HCT116 (cell line): ENCODE measurements around the gene KCTD4.

ENCODE experiments used
- ATF3 ChIP-seq: IDR thresholded peaks from 2 replicates; pipeline ENCODE4 v1.6.1; 2012
- EGR1 ChIP-seq: IDR thresholded peaks from 2 replicates; pipeline ENCODE4 v1.6.1; 2012; ENCODE audit warnings: low read depth
- EZH2 ChIP-seq: fragments of 200-600 bp; sonication (generic); IDR thresholded peaks from 2 replicates; pipeline ENCODE4 v1.6.1; 2017; ENCODE audit warnings: antibody characterized with exemption, mixed run types
- FOSL1 ChIP-seq: IDR thresholded peaks from 2 replicates; pipeline ENCODE4 v1.6.1; 2012; ENCODE audit warnings: low read depth
- MAX ChIP-seq: IDR thresholded peaks from 2 replicates; pipeline ENCODE4 v1.6.1; 2012
- POLR2A ChIP-seq: IDR thresholded peaks from 2 replicates; pipeline ENCODE4 v1.7.0; 2011; ENCODE audit warnings: borderline replicate concordance; ENCODE audit not compliant: insufficient read depth, insufficient read length; ENCODE audit errors: extremely low read depth
- RAD21 ChIP-seq: IDR thresholded peaks from 2 replicates; pipeline ENCODE4 v1.6.1; 2012; ENCODE audit warnings: low read depth, mild to moderate bottlenecking
- ZBTB33 ChIP-seq: IDR thresholded peaks from 2 replicates; pipeline ENCODE4 v1.6.1; 2011; ENCODE audit warnings: mild to moderate bottlenecking, low read length, moderate library complexity; ENCODE audit not compliant: insufficient replicate concordance; ENCODE audit errors: extremely low read depth
- ZFX ChIP-seq: fragments of 450-650 bp; IDR thresholded peaks from 2 replicates; pipeline ENCODE4 v1.6.1; 2017
- TF ChIP-seq, protein P1 (sequence below), 3 experiments: fragments of 200-600 bp in 1 of 3; sonication (generic) in 1 of 3; IDR thresholded peaks in 2 of 3; conservative IDR thresholded peaks in 1 of 3; 2 replicates each; pipeline ENCODE4 v1.5.1; 2012 to 2017; ENCODE audit warnings: low read depth in 2 of 3, low read length in 2 of 3, antibody characterized with exemption in 1 of 3, borderline replicate concordance in 1 of 3, control low read depth in 1 of 3, mild to moderate bottlenecking in 1 of 3, mixed read lengths in 1 of 3, mixed run types in 1 of 3, moderate library complexity in 1 of 3; ENCODE audit not compliant: insufficient read depth in 1 of 3

GRCh38 chr13:45225370-45225769 lies 24.5 kb upstream of the KCTD4 start:
- no peak for TF ChIP-seq ZBTB33
- TF ChIP-seq, protein P1, sequence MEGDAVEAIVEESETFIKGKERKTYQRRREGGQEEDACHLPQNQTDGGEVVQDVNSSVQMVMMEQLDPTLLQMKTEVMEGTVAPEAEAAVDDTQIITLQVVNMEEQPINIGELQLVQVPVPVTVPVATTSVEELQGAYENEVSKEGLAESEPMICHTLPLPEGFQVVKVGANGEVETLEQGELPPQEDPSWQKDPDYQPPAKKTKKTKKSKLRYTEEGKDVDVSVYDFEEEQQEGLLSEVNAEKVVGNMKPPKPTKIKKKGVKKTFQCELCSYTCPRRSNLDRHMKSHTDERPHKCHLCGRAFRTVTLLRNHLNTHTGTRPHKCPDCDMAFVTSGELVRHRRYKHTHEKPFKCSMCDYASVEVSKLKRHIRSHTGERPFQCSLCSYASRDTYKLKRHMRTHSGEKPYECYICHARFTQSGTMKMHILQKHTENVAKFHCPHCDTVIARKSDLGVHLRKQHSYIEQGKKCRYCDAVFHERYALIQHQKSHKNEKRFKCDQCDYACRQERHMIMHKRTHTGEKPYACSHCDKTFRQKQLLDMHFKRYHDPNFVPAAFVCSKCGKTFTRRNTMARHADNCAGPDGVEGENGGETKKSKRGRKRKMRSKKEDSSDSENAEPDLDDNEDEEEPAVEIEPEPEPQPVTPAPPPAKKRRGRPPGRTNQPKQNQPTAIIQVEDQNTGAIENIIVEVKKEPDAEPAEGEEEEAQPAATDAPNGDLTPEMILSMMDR (IDR thresholded peaks at IDR 0.05 in 2 of 3, conservative IDR thresholded peaks at IDR 0.05 in 1 of 3; ENCODE audit: borderline replicate concordance in 1 of 3, insufficient read depth in 1 of 3, low read depth in 2 of 3, low read length in 2 of 3), result no peak
- no peak for TF ChIP-seq POLR2A
- no peak for TF ChIP-seq EZH2
- TF ChIP-seq FOSL1, result no peak
- TF ChIP-seq ATF3, result no peak
- TF ChIP-seq MAX, result no peak
- TF ChIP-seq RAD21, result no peak
- TF ChIP-seq EGR1, result no peak
- no peak for TF ChIP-seq ZFX
